Activated CD8-positive, alpha-beta memory T cell treated with anti-CD3 and anti-CD28 coated beads for 1 hour (primary cell): ENCODE data around the gene PEX10.

Experiments used
- DNase-seq, 2 donors: peaks; one replicate each; pipeline ENCODE4 v3.0.0-alpha.2; 2020; ENCODE audit warnings: low read depth in 1 of 2; ENCODE audit errors: extremely low read depth in 1 of 2

The PEX10 gene

GRCh38 chr1:2405588-2406295 is 6.6 kb downstream of the PEX10 start:
- no peak for DNase-seq

- no peak for DNase-seq
These were observed 7.4 kb downstream of the PEX10 start for GRCh38 chr1:2404890-2405511.

DNA sequence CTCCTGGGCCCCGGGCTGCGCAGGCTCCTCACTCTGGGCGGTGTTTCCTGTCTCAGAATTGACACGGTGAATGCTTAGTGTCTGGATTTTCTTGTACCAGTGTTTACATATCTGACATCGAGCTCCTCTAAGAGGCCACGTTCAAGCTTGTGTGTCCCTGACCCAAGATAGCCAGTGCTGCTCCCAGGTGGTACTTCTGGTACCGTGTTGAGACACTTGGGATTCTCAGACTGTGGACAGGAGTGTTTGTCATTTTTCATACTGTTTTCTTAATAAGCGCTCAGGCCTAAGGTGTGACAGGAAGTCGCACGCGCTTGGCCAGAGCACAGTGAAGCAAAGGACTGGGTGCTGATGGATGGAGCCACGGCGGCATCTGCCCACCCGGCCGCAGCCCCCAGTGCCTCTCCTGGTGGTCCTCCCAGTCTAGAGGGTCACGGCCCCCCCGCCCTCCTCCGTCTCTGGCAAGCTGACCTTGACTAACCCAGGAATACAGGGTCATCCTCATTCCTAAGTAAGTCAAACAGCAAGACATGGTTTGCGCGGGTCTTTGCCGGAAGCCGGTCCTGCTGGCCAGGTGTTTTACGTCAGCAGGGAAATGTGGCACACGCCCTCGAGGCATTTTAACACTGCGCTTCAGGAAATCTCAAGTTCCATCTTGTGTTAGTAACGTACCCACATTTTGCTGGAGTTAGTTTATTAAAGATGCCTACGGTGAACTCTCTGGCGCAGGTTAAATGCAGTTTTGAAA is 8.0 kb downstream of the PEX10 start:
- no peak for DNase-seq

- no peak for DNase-seq
These were observed 9.1 kb downstream of the PEX10 start for GRCh38 chr1:2403273-2403672.

DNA sequence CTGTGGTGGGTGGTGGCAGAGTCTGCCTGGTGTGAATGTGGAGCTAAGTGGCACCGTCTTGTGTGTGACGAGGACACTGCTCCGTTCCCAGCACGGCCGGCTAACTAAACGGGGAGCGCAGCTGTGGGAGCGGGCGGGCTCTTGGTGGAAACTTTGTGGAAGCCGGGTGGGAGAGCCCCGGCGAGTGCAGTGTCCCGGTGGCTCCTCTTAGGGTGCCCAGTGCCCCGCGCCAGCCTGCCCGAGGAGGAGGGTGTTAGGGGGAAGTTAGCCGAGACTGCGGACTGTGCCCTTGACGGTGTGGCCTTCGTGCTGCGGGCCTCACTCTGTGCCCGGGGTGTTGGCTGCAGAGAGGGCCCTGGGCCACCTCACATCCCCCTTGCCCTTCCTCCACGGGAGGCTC is 9.9 kb downstream of the PEX10 start:
- DNase-seq, result no peak

- no peak for DNase-seq
These were observed 11.3 kb downstream of the PEX10 start for GRCh38 chr1:2400950-2401649.

- DNase-seq, result no peak
These were observed 11.8 kb downstream of the PEX10 start for GRCh38 chr1:2400576-2400909.

DNA sequence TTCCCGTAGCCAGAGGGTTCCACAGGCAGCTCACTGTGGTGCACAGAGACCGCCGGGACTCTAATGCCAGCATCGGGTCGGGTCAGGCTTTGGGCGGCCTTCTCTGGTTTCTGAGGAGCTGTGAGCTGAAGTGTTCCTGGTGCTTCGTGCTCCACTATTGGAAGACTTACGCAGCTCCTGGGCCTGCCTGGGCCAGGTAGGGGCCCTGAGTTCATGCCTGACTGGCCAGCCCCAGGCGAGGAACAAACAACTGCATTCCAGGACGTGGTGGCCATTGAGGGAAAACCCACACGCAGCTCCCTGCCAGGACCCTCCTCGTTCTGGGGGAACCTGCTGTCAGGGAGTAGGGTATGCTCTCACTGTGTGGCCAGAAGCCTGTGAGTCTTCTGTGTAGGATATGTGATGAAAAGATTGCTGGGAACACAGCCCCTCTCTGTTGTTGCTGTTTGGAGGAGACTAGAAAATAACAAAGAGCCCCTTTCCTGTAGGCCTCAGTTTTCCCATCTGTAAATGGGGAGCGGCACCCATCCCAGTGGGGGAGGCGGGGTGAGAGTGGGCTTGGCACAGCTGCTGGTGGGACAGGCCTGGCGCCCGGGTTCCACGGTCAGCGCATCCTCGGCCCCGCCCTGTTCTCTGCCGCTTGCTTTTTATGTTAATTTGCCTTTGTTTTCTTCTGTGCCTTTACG is 12.3 kb downstream of the PEX10 start:
- DNase-seq, result no peak

DNA sequence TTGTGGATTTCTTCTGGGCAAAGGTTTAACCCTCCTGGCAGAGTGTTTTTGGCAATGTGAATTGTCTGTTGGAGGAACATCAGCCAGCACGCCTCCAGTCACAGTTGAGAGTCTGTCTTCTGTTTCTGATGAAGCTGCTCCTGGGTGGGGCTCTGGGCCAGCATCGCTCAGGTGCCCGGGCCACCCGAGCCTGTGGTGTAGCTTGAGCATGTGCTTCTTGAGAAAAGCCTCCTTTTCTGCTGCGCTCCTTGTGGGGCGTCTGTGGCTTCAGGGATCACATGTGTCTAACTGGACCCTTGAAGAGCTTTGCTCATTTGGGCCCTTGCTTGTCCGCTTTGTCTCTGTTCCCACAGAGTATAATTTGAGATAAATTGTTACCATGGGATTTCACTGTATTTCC is 13.5 kb downstream of the PEX10 start:
- no peak for DNase-seq

DNA sequence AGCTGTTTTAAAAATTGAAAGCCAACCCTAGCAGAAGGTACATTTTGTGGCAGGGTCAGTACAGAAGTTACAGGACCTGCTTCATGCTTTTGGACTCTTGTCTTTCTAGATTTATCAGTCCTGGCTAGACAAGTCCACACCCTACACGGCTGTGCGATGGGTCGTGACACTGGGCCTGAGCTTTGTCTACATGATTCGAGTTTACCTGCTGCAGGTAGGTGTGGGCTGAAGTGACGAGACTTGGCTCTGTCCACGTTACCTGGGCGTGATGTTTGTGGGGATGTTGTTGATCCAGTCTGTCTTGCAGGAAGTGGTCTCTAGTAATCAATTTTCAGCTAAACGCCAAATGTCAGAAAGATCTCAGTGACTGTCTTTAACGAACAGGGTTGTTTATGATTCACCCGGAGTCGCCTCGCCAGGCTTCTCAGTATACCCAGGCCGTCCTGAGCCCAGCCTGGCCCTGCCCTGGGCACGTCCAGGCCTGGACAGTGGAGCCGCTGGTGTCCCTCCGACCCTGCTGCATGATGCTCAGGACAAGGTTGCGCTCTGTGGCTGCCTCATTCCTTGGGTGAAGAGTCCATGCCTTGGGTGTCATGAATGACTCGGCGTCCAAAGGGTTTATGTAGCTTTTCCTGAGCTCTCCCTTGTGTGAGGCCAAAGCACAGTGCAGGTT is 15.2 kb downstream of the PEX10 start:
- no peak for DNase-seq

DNA sequence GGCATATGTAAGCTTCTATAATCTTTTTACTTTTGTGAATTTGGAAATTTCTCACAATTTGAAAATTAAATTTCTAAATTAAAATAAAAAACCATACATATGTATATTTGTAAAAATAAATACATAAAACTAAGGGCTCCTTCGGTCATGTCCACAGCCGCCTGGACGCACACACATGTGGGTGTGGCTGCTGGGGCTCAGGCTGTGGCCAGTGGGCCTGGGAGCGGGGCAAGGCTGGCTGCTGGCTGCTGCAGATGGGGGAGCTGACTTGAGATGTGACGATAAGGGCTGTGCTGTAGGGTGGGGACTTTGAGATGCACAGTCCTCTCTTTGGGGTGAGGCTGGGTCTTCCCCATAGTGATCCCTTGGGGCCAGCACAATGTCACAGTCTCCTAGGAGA is 15.9 kb downstream of the PEX10 start:
- DNase-seq, result no peak

GRCh38 chr1:2396059-2396458 is 16.3 kb downstream of the PEX10 start:
- DNase-seq, result no peak

- DNase-seq, result no peak
These were observed 17.1 kb downstream of the PEX10 start for GRCh38 chr1:2395245-2395644.

DNA sequence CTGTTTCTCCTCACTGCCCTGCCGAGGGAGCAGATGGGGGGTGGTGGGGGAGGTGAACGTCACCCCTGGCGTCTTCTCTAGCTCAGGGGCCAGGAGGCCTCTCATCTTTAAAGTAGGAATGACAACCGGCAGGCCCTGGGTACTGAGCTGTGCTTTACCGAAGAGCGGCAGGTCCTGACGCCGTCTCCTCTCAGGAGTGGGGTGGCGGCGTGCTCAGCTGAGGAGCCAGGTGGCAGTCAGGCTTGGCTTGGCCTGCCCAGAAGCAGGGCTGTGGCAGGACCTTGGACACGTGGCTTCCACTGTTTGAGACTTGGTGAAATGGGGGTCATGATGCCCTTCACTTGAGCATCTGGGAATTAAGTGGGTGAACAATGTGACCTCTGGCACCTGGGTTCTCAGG is 17.6 kb downstream of the PEX10 start:
- no peak for DNase-seq

DNA sequence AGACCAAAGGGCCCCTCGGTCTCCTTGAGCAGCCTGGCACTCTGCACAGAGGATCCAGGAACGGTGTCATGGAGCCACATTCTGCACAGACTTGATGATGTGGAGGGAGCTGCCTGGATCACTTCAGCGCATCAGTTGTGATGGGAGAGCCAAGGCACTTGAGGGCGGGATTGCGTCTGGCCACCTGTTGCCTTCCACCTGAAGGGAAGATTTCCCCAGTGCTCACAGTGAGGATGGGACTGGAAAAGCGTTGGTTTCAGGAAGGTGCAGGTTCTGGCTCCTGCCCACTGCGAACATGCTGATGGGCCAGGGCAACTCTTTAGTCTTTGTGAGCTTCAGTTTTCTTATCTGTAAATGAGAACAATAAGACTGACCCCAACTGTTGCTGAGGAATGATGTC is 18.1 kb downstream of the PEX10 start:
- no peak for DNase-seq

GRCh38 chr1:2393471-2393877 is 18.9 kb downstream of the PEX10 start:
- DNase-seq, result no peak

- DNase-seq, result no peak
These were observed 19.7 kb downstream of the PEX10 start for GRCh38 chr1:2392686-2393085.

- no peak for DNase-seq
These were observed 20.3 kb downstream of the PEX10 start for GRCh38 chr1:2391931-2392509.

DNA sequence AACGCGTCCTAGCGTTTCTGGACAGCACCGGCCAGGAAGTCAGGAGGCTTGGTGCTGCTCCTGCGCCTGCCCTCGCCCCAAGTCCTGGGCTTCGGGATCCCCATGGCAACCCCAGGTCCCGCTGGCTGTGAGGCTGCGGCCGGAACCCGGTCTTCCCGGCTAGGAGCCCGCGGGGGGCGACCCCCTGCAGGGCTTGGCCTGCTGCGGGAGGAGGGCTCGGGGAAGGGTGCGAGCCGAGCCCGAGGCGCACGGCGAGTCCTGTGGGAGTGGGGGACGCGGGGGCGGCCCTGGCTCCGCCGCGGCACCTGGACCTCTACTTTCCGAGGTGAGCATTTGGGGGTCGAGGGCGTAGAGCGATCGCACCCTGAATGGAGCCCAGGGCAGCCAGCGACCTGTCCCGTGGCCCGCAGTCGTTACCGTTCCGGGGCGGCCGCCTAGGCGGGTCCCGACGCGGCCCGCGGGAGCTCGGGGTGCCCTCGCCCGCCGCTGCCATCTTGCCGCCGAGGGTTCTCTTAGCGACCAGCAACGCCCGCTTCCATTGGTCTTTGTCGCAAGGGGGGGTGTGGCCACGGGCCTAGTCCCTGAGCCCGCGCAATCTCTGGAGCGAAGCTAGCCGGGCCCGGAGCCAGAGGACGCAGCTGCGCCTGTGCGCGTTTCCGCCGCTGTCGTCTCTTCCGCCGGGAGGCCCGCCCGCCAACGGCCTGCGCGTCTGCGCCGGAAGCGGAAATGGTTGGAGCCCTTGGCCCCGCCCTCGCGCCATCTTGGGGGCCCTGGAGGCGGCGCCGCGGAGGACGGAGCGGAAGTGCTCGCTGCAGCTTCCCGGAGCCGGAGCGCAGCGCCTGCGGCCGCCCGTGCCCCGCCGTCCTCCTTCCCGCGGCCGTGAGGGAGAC is 21.1 kb downstream of the PEX10 start, which contains the start of the genes MORN1 and RER1:
TSS of gene MORN1 (minus strand) at position 514 of the 890 bp plus-strand sequence. CDS start at position 493, 21 bp downstream.
TSS of gene RER1 (plus strand) at position 801 of the 890 bp plus-strand sequence. CDS start 3,950 bp downstream, outside the sequence.
- DNase-seq, result peak; percentile 96 to 98
